ENCODE data around the gene DZIP1L.

GRCh38 chr3:138114431-138114918 is 933 bp downstream of the DZIP1L start:
- TF ChIP-seq CTCF (conservative IDR thresholded peaks at IDR 0.05; ENCODE audit: low read depth in 2 of 2) = no peak
- TF ChIP-seq STAT1 (IDR thresholded peaks at IDR 0.05; ENCODE audit: unreplicated experiment) = no peak
- TF ChIP-seq ETS1 (IDR thresholded peaks at IDR 0.05) = no peak
- no peak; the same call in 1 of the 2 replicates for TF ChIP-seq POLR2AphosphoS5 (IDR thresholded peaks at IDR 0.05; ENCODE audit: low read depth)
- TF ChIP-seq EZH2 (IDR thresholded peaks at IDR 0.05; ENCODE audit: low read depth, unreplicated experiment) = no peak
- TF ChIP-seq EZH2phosphoT487 (IDR thresholded peaks at IDR 0.05; ENCODE audit: unreplicated experiment) = no peak
- no peak for TF ChIP-seq REST (IDR thresholded peaks at IDR 0.05; ENCODE audit: unreplicated experiment)

Measured in GM23338 (cell line).